SKM-1 (cell line): ENCODE measurements around the gene ATAD3C.
"Not testable (repeated sequence)": the region's sequence is repeated elsewhere in the genome, so short reads cannot be mapped to it uniquely, and the experiment has no call there.

Source experiments
- DNase-seq: peaks from one replicate; lab custom pipeline; 2025; ENCODE audit not compliant: unreplicated experiment; lab: John Stamatoyannopoulos, UW

The ATAD3C gene

GRCh38 chr1:1470626-1471388, 21.3 kb downstream of the ATAD3C start:
- no peak for DNase-seq

GRCh38 chr1:1471389-1472052, 22.0 kb downstream of the ATAD3C start, which contains the start of gene ATAD3B:
Gene ATAD3B, plus strand, starts transcription at chr1:1471765. Its CDS starts 120 bp downstream, at chr1:1471885.
- DNase-seq, result peak; percentile 87

GRCh38 chr1:1472053-1472876, 22.8 kb downstream of the ATAD3C start:
- not testable (repeated sequence) for DNase-seq

GRCh38 chr1:1476011-1476410, 26.5 kb downstream of the ATAD3C start:
- not testable (repeated sequence) for DNase-seq

- DNase-seq, result no peak
These were observed 27.7 kb downstream of the ATAD3C start for GRCh38 chr1:1477206-1477605.

GRCh38 chr1:1479547-1480487, 30.3 kb downstream of the ATAD3C start:
- no peak for DNase-seq

GRCh38 chr1:1480488-1480867, 31.0 kb downstream of the ATAD3C start:
- not testable (repeated sequence) for DNase-seq

- not testable (repeated sequence) for DNase-seq
These were observed 32.3 kb downstream of the ATAD3C start for GRCh38 chr1:1481811-1482210.

- DNase-seq, result no peak
These were observed 33.4 kb downstream of the ATAD3C start for GRCh38 chr1:1482856-1483255.

GRCh38 chr1:1483714-1484113, 34.2 kb downstream of the ATAD3C start:
- DNase-seq, result no peak

- not testable (repeated sequence) for DNase-seq
These were observed 35.7 kb downstream of the ATAD3C start for GRCh38 chr1:1484976-1485750.

- DNase-seq, result not testable (repeated sequence)
These were observed 36.3 kb downstream of the ATAD3C start for GRCh38 chr1:1485755-1486317.

- DNase-seq, result no peak
These were observed 38.2 kb downstream of the ATAD3C start for GRCh38 chr1:1487701-1488100.

- DNase-seq, result no peak
These were observed 39.7 kb downstream of the ATAD3C start for GRCh38 chr1:1489231-1489630.

- DNase-seq, result no peak
These were observed 40.4 kb downstream of the ATAD3C start for GRCh38 chr1:1489861-1490260.

GRCh38 chr1:1490633-1491230, 41.2 kb downstream of the ATAD3C start:
- no peak for DNase-seq

- no peak for DNase-seq
These were observed 42.1 kb downstream of the ATAD3C start for GRCh38 chr1:1491601-1492000.

- not testable (repeated sequence) for DNase-seq
These were observed 44.8 kb downstream of the ATAD3C start for GRCh38 chr1:1494311-1494710.

GRCh38 chr1:1495461-1495975, 46.0 kb downstream of the ATAD3C start:
- DNase-seq, result not testable (repeated sequence)
